ENCODE data around the gene CALN1.

The CALN1 gene

GRCh38 chr7:72161534-72161933 is 250.6 kb downstream of the CALN1 start:
- no peak for DNase-seq (ENCODE audit: low read depth)
- peak; percentile 10 for TF ChIP-seq CTCF (IDR thresholded peaks at IDR 0.05; ENCODE audit: low read depth, low read length, missing control alignments)
- no peak overlapping the region for H3K4me3 ChIP-seq (ENCODE audit: low read depth, low read length)

- no peak for DNase-seq (ENCODE audit: low read depth)
- H3K4me3 ChIP-seq (ENCODE audit: low read depth, low read length): no peak overlapping the region
- no peak for TF ChIP-seq CTCF (IDR thresholded peaks at IDR 0.05; ENCODE audit: low read depth, low read length, missing control alignments)
These were observed 252.2 kb downstream of the CALN1 start for GRCh38 chr7:72159911-72160310.

GRCh38 chr7:72156671-72157070 is 255.5 kb downstream of the CALN1 start:
- DNase-seq (ENCODE audit: low read depth): no peak
- H3K4me3 ChIP-seq (ENCODE audit: low read depth, low read length): no peak overlapping the region
- no peak for TF ChIP-seq CTCF (IDR thresholded peaks at IDR 0.05; ENCODE audit: low read depth, low read length, missing control alignments)

- H3K4me3 ChIP-seq (ENCODE audit: low read depth, low read length): no peak overlapping the region
- DNase-seq (ENCODE audit: low read depth): no peak
- TF ChIP-seq CTCF (IDR thresholded peaks at IDR 0.05; ENCODE audit: low read depth, low read length, missing control alignments): no peak
These were observed 259.0 kb downstream of the CALN1 start for GRCh38 chr7:72153132-72153512.

- TF ChIP-seq CTCF (IDR thresholded peaks at IDR 0.05; ENCODE audit: low read depth, low read length, missing control alignments): no peak
- H3K4me3 ChIP-seq (ENCODE audit: low read depth, low read length): no peak overlapping the region
- DNase-seq (ENCODE audit: low read depth): no peak
These were observed 259.7 kb downstream of the CALN1 start for GRCh38 chr7:72152161-72153131.

- no peak for DNase-seq (ENCODE audit: low read depth)
- TF ChIP-seq CTCF (IDR thresholded peaks at IDR 0.05; ENCODE audit: low read depth, low read length, missing control alignments): no peak
- H3K4me3 ChIP-seq (ENCODE audit: low read depth, low read length): no peak overlapping the region
These were observed 271.6 kb downstream of the CALN1 start for GRCh38 chr7:72140566-72140965.

GRCh38 chr7:72127136-72127535 is 285.0 kb downstream of the CALN1 start:
- DNase-seq (ENCODE audit: low read depth): no peak
- no peak for TF ChIP-seq CTCF (IDR thresholded peaks at IDR 0.05; ENCODE audit: low read depth, low read length, missing control alignments)
- H3K4me3 ChIP-seq (ENCODE audit: low read depth, low read length): no peak overlapping the region
